K562 (cell line): ENCODE results near the gene TRNAU1AP. TPM values are rescaled to one million over a fixed set of nuclear protein-coding genes. Genes with fewer than 3 reads are reported as not detected.

Experiments
- ARHGAP35 ChIP-seq: fragments of 450-650 bp; IDR thresholded peaks from 2 replicates; pipeline ENCODE4 v1.6.1; 2018; ENCODE audit not compliant: partially characterized antibody
- CHAMP1 ChIP-seq: fragments of 450-650 bp; IDR thresholded peaks from 2 replicates; pipeline ENCODE4 v1.6.1; 2016; ENCODE audit warnings: mild to moderate bottlenecking
- CREB3 ChIP-seq: fragments of 450-650 bp; conservative IDR thresholded peaks from 2 replicates; pipeline ENCODE4 v1.6.1; 2016; ENCODE audit warnings: missing genetic modification characterization, low read depth, mild to moderate bottlenecking, missing compliant biosample characterization, moderate library complexity
- HCFC1 ChIP-seq: IDR thresholded peaks from 2 replicates; pipeline ENCODE4 v1.6.1; 2012; ENCODE audit warnings: low read depth, low read length, improper control_type of control experiment
- HOXB6 ChIP-seq: fragments of 250-450 bp; sonication (Bioruptor Pico); IDR thresholded peaks from 2 replicates; pipeline ENCODE4 v1.5.1; 2022; ENCODE audit warnings: mild to moderate bottlenecking, borderline replicate concordance
- MEF2A ChIP-seq: IDR thresholded peaks from 2 replicates; pipeline ENCODE4 v1.6.1; 2011; ENCODE audit warnings: low read depth, mild to moderate bottlenecking, low read length, moderate library complexity; ENCODE audit not compliant: control insufficient read depth
- SMARCA4 ChIP-seq: fragments of 450-650 bp; IDR thresholded peaks from 2 replicates; pipeline ENCODE4 v1.6.1; 2016
- SNRNP70 ChIP-seq: fragments of 200-400 bp; formaldehyde crosslinking; optimal IDR thresholded peaks from 2 replicates; pipeline ENCODE3; 2017; ENCODE audit warnings: low read depth, low read length
- TAL1 ChIP-seq: fragments of 450-650 bp; IDR thresholded peaks from 2 replicates; pipeline ENCODE4 v1.6.1; 2016; ENCODE audit warnings: mild to moderate bottlenecking
- TCF3 ChIP-seq: sonication (generic); formaldehyde crosslinking; IDR thresholded peaks from 2 replicates; pipeline ENCODE4 v1.4.0; 2020; ENCODE audit warnings: mild to moderate bottlenecking, missing genetic modification reagents
- TEAD2 ChIP-seq: fragments of 450-650 bp; IDR thresholded peaks from 2 replicates; pipeline ENCODE4 v1.6.1; 2016; ENCODE audit warnings: missing genetic modification characterization, control low read depth, missing compliant biosample characterization
- ZKSCAN3 ChIP-seq: fragments of 250-450 bp; sonication (Bioruptor Pico); IDR thresholded peaks from 2 replicates; pipeline ENCODE4 v1.4.0; 2020
- ZNF778 ChIP-seq: fragments of 450-650 bp; formaldehyde crosslinking; IDR thresholded peaks from 2 replicates; pipeline ENCODE4 v1.4.0; 2020; ENCODE audit warnings: mild to moderate bottlenecking, moderate library complexity
- polyA plus RNA-seq, 8 experiments: library from polyadenylated mRNA; depleted of rRNA in 4 of 8; stranded (reverse) in 5 of 8; unstranded in 3 of 8; fragments of >200 nt; fragmentation: Nextera tagmentation in 2 of 8; fragmentation: Illumina TruSeq in 1 of 8; extraction: Ambion mirVana in 2 of 8; extraction: Trizol in 1 of 8; gene quantifications; 2 replicates each; pipeline versions ENCODE4 v1.2.1 to v1.2.3, GENCODE V29; 2011 to 2014; ENCODE audit warnings: inconsistent platforms in 1 of 8, missing spikeins in 1 of 8
- total RNA-seq, 7 experiments: library from RNA; depleted of rRNA in 6 of 7; stranded (reverse); fragments of >200 nt in 6 of 7; fragmentation: Illumina TruSeq in 2 of 7; extraction: Trizol in 2 of 7; gene quantifications; 2 replicates each; pipeline versions ENCODE4 v1.2.1 to v1.2.3, GENCODE V29; 2011 to 2021; ENCODE audit warnings: low replicate concordance in 1 of 7
- TF ChIP-seq, protein P1 (sequence below): sonication (generic); formaldehyde crosslinking; IDR thresholded peaks from 2 replicates; pipeline ENCODE4 v1.8.0; 2023; ENCODE audit warnings: missing genetic modification reagents, mild to moderate bottlenecking, borderline replicate concordance
- TF ChIP-seq, protein P2 (sequence below): fragments of 250-450 bp; sonication (Bioruptor Pico); IDR thresholded peaks from 2 replicates; pipeline ENCODE4 v1.5.0; 2021; ENCODE audit warnings: mild to moderate bottlenecking, moderate library complexity
- TF ChIP-seq, protein P3 (sequence below): conservative IDR thresholded peaks from 2 replicates; pipeline ENCODE4 v1.6.1; 2011; ENCODE audit warnings: low read depth, mild to moderate bottlenecking, low read length; ENCODE audit not compliant: control insufficient read depth

TRNAU1AP gene
- total and polyA plus RNA-seq, 9 of the 15 experiments (the other 6 are each of a cell fraction or from before 2014, with no cell fraction given) = 34.9 to 110 (median 46.3) TPM

- TF ChIP-seq, protein P1, sequence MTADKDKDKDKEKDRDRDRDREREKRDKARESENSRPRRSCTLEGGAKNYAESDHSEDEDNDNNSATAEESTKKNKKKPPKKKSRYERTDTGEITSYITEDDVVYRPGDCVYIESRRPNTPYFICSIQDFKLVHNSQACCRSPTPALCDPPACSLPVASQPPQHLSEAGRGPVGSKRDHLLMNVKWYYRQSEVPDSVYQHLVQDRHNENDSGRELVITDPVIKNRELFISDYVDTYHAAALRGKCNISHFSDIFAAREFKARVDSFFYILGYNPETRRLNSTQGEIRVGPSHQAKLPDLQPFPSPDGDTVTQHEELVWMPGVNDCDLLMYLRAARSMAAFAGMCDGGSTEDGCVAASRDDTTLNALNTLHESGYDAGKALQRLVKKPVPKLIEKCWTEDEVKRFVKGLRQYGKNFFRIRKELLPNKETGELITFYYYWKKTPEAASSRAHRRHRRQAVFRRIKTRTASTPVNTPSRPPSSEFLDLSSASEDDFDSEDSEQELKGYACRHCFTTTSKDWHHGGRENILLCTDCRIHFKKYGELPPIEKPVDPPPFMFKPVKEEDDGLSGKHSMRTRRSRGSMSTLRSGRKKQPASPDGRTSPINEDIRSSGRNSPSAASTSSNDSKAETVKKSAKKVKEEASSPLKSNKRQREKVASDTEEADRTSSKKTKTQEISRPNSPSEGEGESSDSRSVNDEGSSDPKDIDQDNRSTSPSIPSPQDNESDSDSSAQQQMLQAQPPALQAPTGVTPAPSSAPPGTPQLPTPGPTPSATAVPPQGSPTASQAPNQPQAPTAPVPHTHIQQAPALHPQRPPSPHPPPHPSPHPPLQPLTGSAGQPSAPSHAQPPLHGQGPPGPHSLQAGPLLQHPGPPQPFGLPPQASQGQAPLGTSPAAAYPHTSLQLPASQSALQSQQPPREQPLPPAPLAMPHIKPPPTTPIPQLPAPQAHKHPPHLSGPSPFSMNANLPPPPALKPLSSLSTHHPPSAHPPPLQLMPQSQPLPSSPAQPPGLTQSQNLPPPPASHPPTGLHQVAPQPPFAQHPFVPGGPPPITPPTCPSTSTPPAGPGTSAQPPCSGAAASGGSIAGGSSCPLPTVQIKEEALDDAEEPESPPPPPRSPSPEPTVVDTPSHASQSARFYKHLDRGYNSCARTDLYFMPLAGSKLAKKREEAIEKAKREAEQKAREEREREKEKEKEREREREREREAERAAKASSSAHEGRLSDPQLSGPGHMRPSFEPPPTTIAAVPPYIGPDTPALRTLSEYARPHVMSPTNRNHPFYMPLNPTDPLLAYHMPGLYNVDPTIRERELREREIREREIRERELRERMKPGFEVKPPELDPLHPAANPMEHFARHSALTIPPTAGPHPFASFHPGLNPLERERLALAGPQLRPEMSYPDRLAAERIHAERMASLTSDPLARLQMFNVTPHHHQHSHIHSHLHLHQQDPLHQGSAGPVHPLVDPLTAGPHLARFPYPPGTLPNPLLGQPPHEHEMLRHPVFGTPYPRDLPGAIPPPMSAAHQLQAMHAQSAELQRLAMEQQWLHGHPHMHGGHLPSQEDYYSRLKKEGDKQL = 0 out of 2 replicates have a peak, but pooled peaks have one; percentile 63
- TF ChIP-seq SMARCA4 (no peak; the same call in 1 of the 2 replicates), ZKSCAN3 (CRISPR knock-in tag) (no peak), HOXB6 (CRISPR knock-in tag) (no peak), ARHGAP35 (no peak), TAL1 (no peak), SNRNP70 (no peak), CREB3 (tag) (no peak), TCF3 (CRISPR knock-in tag) (no peak), TEAD2 (no peak), ZNF778 (no peak), HCFC1 (no peak), MEF2A (no peak), CHAMP1 (no peak)
- TF ChIP-seq, protein P2, sequence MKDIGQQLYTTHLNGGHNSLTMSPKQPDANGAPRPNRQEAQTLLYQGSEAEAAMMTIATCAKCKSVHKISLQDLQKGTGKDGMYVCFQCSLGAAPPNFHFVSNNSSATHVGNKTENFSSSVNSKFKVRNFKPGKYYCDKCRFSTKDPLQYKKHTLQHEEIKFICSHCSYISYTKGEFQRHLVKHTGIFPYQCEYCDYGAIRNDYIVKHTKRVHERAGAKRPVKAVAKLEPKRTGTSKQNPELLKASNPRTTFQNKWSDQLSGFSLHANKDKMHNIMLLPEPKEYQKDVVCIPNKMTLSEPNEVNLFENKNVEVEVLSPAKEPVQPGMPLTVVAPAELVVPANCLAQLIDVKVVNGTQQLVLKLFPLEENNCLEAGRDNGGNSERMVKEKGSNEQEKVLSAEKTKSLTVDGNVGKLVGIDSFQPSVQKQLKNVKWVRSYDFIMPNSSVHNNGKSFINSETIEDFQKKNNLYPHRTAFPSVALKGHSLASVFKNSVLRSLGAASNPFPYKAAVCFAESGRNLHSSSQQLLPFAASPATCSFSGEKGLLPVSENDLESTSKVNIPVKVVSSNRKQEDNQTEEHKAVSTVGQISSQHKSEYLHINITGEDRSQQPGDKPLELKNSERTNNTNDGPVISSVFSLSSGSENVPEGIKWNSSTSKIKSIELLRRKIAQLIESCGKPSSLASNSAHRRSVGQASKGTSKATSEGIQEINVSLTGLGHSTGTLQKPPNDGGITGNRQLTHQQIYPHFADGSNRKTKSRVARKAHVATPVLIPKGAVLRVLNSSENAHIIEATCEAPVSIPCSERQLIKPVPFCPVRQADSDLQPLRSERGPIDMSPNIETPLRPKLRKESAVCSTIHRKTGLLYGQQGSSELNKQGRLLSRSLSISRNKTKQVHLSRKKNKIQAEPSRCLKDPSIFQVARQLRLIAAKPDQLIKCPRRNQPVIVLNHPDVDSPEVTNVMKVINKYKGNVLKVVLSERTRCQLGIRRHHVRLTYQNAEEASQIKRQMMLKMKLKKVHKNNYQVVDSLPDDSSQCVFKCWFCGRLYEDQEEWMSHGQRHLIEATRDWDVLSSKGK (CRISPR knock-in tag) = no peak
- TF ChIP-seq, protein P3, sequence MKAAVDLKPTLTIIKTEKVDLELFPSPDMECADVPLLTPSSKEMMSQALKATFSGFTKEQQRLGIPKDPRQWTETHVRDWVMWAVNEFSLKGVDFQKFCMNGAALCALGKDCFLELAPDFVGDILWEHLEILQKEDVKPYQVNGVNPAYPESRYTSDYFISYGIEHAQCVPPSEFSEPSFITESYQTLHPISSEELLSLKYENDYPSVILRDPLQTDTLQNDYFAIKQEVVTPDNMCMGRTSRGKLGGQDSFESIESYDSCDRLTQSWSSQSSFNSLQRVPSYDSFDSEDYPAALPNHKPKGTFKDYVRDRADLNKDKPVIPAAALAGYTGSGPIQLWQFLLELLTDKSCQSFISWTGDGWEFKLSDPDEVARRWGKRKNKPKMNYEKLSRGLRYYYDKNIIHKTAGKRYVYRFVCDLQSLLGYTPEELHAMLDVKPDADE = no peak
These were observed 29.3 kb downstream of the TRNAU1AP start (continued) for GRCh38 chr1:28582248-28582615.
